ENCODE results near the gene STAT3. TPM values are rescaled to one million over a fixed set of nuclear protein-coding genes. Genes with fewer than 3 reads are reported as not detected.
A peak's percentile ranks its signal among the peaks of the same experiment; 100 is the strongest.

Gene STAT3
- polyA plus RNA-seq, 1 of the 3 experiments (the other 2 are of a cell fraction), result 35.7 TPM

DNA sequence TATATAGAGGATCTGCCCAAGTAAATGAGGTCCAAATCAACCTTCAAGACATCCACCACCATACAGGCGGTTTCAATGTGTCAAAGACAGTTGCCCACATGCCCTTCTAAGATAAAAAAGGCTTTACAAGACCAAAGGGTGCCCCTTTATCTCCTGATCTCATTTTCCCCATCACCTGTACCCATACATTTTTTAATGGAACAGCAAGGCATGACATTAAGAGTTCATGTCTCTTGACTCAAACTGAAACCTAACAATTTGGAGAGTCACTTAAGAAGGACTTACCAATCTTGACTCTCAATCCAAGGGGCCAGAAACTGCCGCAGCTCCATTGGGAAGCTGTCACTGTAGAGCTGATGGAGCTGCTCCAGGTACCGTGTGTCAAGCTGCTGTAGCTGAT is 40.1 kb downstream of the STAT3 start:
- WGBS (ENCODE audit: low lambda C conversion rate), result 100% methylated on average over 2 of the region's 3 CpGs
- Histone ChIP-seq H3K9ac (no peak overlapping the region), H3K9me3 (no peaks in the 10 kb centered on the region), H3K36me3 (replicated peaks in 1 of 2; ENCODE audit: control insufficient read depth in 1 of 2, insufficient read depth in 2 of 2, low read length in 1 of 2) (peaks cover 11 to 32% of the 10 kb centered on the region in 2 experiments), H3K27ac (ENCODE audit: low read depth in 2 of 2, low read length in 1 of 2) (peak overlapping the region in 1 of 2 experiments; percentile 86; a peak in 2 of 4 replicates), H3K4me3 (ENCODE audit: low read depth in 2 of 2, low read length in 1 of 2) (no peak overlapping the region), H3F3A (replicated peaks; ENCODE audit: insufficient read depth) (peaks cover 25% of the 10 kb centered on the region), H2AFZ (ENCODE audit: low read depth) (no peak overlapping the region), H4K20me1 (ENCODE audit: insufficient read depth) (peaks cover 63% of the 10 kb centered on the region), H3K4me1 (ENCODE audit: control insufficient read depth in 1 of 2, insufficient read depth in 2 of 2, low read depth in 1 of 2, low read length in 1 of 2) (peaks cover 3 to 10% of the 10 kb centered on the region in 2 experiments; a peak in 2 of 4 replicates), H3K27me3 (ENCODE audit: insufficient read depth) (no peaks in the 10 kb centered on the region), H3K4me2 (no peak overlapping the region), H3K79me2 (ENCODE audit: insufficient read depth) (peaks cover 65% of the 10 kb centered on the region), H3K9me2 (no peaks in the 10 kb centered on the region)
- POLR2A ChIA-PET, result no interaction called here
- no peak for TF ChIP-seq MEF2A (IDR thresholded peaks at IDR 0.05; ENCODE audit: borderline replicate concordance, low read depth)
- no peak for TF ChIP-seq ELF1 (IDR thresholded peaks at IDR 0.05)
- TF ChIP-seq MXI1 (IDR thresholded peaks at IDR 0.05; ENCODE audit: low read depth, low read length), result no peak
- TF ChIP-seq GABPA (IDR thresholded peaks at IDR 0.05; ENCODE audit: low read depth), result no peak
- no peak for TF ChIP-seq FOXJ3 (CRISPR knock-in tag; IDR thresholded peaks at IDR 0.05)
- no peak for TF ChIP-seq RAD21 (IDR thresholded peaks at IDR 0.05; ENCODE audit: low read length)
- no peak for TF ChIP-seq EZH2phosphoT487 (IDR thresholded peaks at IDR 0.05; ENCODE audit: borderline replicate concordance, low read depth)
- TF ChIP-seq ZBTB33 (IDR thresholded peaks at IDR 0.05; ENCODE audit: borderline replicate concordance, low read depth), result no peak
- DNase-seq, result no peak
- CTCF ChIA-PET, result interaction anchor here (1.2 to 2.1 kb wide), 4 partner anchors 12 to 58 kb away, joined by 3 to 7 read pairs (median 4); no protein-coding TSS in a partner anchor

DNA sequence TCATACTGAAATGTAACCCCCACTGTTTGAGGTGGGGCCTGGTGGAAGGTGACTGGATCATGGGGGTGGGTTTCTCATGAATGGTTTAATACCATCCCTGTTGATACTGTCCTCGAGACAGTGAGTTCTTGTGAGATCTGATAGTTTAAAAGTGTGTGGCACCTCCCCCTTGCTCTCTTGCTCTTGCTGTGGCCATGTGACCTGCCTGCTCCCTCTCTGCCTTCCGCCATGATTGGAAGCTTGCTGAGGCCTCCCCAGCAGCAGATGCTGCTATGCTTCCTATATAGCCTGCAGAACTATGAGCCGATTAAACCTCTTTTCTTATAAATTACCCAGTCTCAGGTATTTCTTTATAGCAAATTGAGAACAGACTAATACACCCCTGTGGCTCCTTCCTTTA is 40.6 kb downstream of the STAT3 start:
- no peak overlapping the region for H3K4me3 ChIP-seq (ENCODE audit: low read depth in 2 of 2, low read length in 1 of 2)
- H4K20me1 ChIP-seq (ENCODE audit: insufficient read depth), result peaks cover 61% of the 10 kb centered on the region
- 69% methylated on average over 3 of the region's 3 CpGs for WGBS (ENCODE audit: low lambda C conversion rate)
- H3K9ac ChIP-seq, result no peak overlapping the region
- H3K4me1 ChIP-seq (ENCODE audit: control insufficient read depth in 1 of 2, insufficient read depth in 2 of 2, low read depth in 1 of 2, low read length in 1 of 2), result peaks cover 3 to 10% of the 10 kb centered on the region in 2 experiments; a peak in 2 of 4 replicates
- H3K9me3 ChIP-seq, result no peaks in the 10 kb centered on the region
- no peaks in the 10 kb centered on the region for H3K27me3 ChIP-seq (ENCODE audit: insufficient read depth)
- H3K79me2 ChIP-seq (ENCODE audit: insufficient read depth), result peaks cover 60% of the 10 kb centered on the region
- no peaks in the 10 kb centered on the region for H3K9me2 ChIP-seq
- no peak overlapping the region for H2AFZ ChIP-seq (ENCODE audit: low read depth)
- H3F3A ChIP-seq (replicated peaks; ENCODE audit: insufficient read depth), result peaks cover 25% of the 10 kb centered on the region
- TF ChIP-seq REST (IDR thresholded peaks at IDR 0.05; ENCODE audit: low read depth, low read length) (no peak), CTCF (IDR thresholded peaks at IDR 0.05) (no peak), SIN3A (IDR thresholded peaks at IDR 0.05; ENCODE audit: borderline replicate concordance, low read depth, low read length) (no peak)
- TF ChIP-seq, protein P1, sequence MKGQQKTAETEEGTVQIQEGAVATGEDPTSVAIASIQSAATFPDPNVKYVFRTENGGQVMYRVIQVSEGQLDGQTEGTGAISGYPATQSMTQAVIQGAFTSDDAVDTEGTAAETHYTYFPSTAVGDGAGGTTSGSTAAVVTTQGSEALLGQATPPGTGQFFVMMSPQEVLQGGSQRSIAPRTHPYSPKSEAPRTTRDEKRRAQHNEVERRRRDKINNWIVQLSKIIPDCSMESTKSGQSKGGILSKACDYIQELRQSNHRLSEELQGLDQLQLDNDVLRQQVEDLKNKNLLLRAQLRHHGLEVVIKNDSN (IDR thresholded peaks at IDR 0.05; ENCODE audit: borderline replicate concordance, low read depth), result peak; percentile 70; the same call in 1 of the 2 replicates
- peak overlapping the region; percentile 20 to 86 for H3K27ac ChIP-seq (ENCODE audit: low read depth in 2 of 2, low read length in 1 of 2)
- ChIA-PET CTCF (interaction anchor here (1.5 to 2.1 kb wide), 3 partner anchors 41 to 59 kb away, joined by 3 to 7 read pairs (median 5); no protein-coding TSS in a partner anchor), POLR2A (no interaction called here)
- H3K4me2 ChIP-seq, result peak overlapping the region; percentile 19; the same call in 1 of the 2 replicates
- peaks cover 11 to 32% of the 10 kb centered on the region in 2 experiments for H3K36me3 ChIP-seq (replicated peaks in 1 of 2; ENCODE audit: control insufficient read depth in 1 of 2, insufficient read depth in 2 of 2, low read length in 1 of 2)
- no peak for DNase-seq
